PC-9 (cell line): ENCODE results near the gene BRIP1. TPM values are rescaled to one million over a fixed set of nuclear protein-coding genes. Genes with fewer than 3 reads are reported as not detected.

Source experiments
- BruUV-seq: library from RNA; stranded (reverse); fragments of 400-500 nt; replicated peaks from 2 replicates; lab custom pipeline; 2021; lab: Mats Ljungman, UMichigan
- CTCF ChIA-PET: fragments of 300-600 bp; sonication (Branson Sonifier 250); formaldehyde crosslinking; loops from one replicate; lab custom pipeline; 2022; ENCODE audit warnings: antibody characterized with exemption; lab: Charles Lee
- POLR2A ChIA-PET: fragments of 300-600 bp; sonication (Branson Sonifier 250); formaldehyde crosslinking; loops from one replicate; lab custom pipeline; 2022; ENCODE audit warnings: antibody characterized with exemption; ENCODE audit not compliant: unreplicated experiment; lab: Charles Lee
- DNase-seq, 2 experiments: peaks; one replicate each; pipeline versions ENCODE4 v3.0.0 to v3.0.0-alpha.2; 2015 to 2022; ENCODE audit warnings: mixed read lengths in 1 of 2
- H2AFZ ChIP-seq: fragments of 200-600 bp; sonication (generic); 2 replicates; pipeline ENCODE4 v1.8.1; 2017; ENCODE audit warnings: antibody characterized with exemption
- H3F3A ChIP-seq: fragments of 200-600 bp; sonication (generic); 2 replicates; pipeline ENCODE4 v1.8.1; 2017; ENCODE audit warnings: antibody characterized with exemption, mild to moderate bottlenecking, low read depth; ENCODE audit not compliant: insufficient read depth
- H3K27ac ChIP-seq: fragments of 200-600 bp; sonication (generic); 2 replicates; pipeline ENCODE4 v1.6.1; 2016; ENCODE audit warnings: mixed run types
- H3K27me3 ChIP-seq: fragments of 200-600 bp; sonication (generic); 2 replicates; pipeline ENCODE4 v1.6.1; 2016; ENCODE audit warnings: low read depth, mixed run types; ENCODE audit not compliant: insufficient read depth
- H3K36me3 ChIP-seq: fragments of 200-600 bp; sonication (generic); 2 replicates; pipeline ENCODE4 v1.6.1; 2016; ENCODE audit warnings: low read depth, mixed run types
- H3K4me1 ChIP-seq: fragments of 200-600 bp; sonication (generic); replicated peaks from 2 replicates; pipeline ENCODE4 v1.6.1; 2016; ENCODE audit warnings: mixed run types; ENCODE audit not compliant: insufficient read depth
- H3K4me2 ChIP-seq: fragments of 200-600 bp; sonication (generic); 2 replicates; pipeline ENCODE4 v1.6.1; 2017; ENCODE audit warnings: mixed run types
- H3K4me3 ChIP-seq: fragments of 200-600 bp; sonication (generic); 2 replicates; pipeline ENCODE4 v1.6.1; 2016; ENCODE audit warnings: mixed run types
- H3K79me2 ChIP-seq: fragments of 200-600 bp; sonication (generic); 2 replicates; pipeline ENCODE4 v1.6.1; 2017; ENCODE audit warnings: low read depth, mixed run types
- H3K9me2 ChIP-seq: fragments of 200-600 bp; sonication (generic); 2 replicates; pipeline ENCODE4 v1.8.1; 2017; ENCODE audit warnings: mild to moderate bottlenecking; ENCODE audit not compliant: insufficient read depth
- H3K9me3 ChIP-seq: fragments of 200-600 bp; sonication (generic); 2 replicates; pipeline ENCODE4 v1.8.1; 2016; ENCODE audit warnings: low read depth; ENCODE audit not compliant: insufficient read depth
- H4K20me1 ChIP-seq: fragments of 200-600 bp; sonication (generic); 2 replicates; pipeline ENCODE4 v1.8.1; 2017; ENCODE audit not compliant: insufficient read depth
- EZH2 ChIP-seq: fragments of 200-600 bp; sonication (generic); IDR thresholded peaks from 2 replicates; pipeline ENCODE4 v1.8.0; 2017; ENCODE audit warnings: antibody characterized with exemption, low read depth
- intact Hi-C: fragments of 100-400 bp; cut with micrococcal nuclease; formaldehyde crosslinking; loops from one replicate; pipeline ENCODE4 v1.10.0; 2022; ENCODE audit not compliant: unreplicated experiment
- total RNA-seq: library from RNA; stranded (reverse); gene quantifications from 2 replicates; pipeline ENCODE4 v1.2.3, GENCODE V29; 2021
- TF ChIP-seq, protein P1 (sequence below): fragments of 200-600 bp; sonication (generic); conservative IDR thresholded peaks from 2 replicates; pipeline ENCODE4 v1.6.1; 2017; ENCODE audit warnings: mixed run types, antibody characterized with exemption, mild to moderate bottlenecking, moderate library complexity

The BRIP1 gene
- total RNA-seq, 1 experiment from 2014 or later: 16.0 TPM

DNA sequence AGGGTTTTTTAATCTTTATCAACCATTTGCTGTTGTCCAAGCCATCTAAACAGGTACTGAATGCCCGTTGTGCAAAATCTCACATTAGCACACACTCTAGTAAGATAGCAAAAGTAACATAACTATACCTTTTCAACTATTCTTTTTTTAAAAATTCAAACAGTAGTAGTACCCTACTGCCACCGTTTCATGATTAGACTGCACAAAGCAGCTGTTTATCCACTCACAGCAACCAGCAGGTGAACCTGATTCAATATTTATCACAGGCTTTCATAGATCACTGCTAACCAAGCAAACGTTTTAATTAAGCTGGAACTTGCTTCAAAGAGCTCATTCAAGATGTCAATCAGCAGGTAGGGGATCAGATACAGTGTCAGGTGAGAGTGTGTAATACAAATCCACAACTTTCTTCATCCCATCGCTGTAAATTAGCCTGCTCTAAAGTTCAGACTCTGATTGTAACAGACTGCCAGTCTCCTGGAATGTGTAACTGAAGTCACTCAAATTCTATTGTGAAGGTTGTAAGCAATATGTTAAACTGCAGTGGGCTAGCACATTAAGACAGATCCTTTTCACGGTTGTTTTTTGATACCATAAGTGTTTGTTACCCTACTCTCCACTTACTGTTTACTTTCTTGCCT lies 47.3 kb downstream of the BRIP1 start:
- no peaks in the 10 kb centered on the region for H3K27me3 ChIP-seq
- 0 out of 2 replicates have a peak, but pooled peaks cover 3% of the 10 kb centered on the region for H3F3A ChIP-seq
- intact Hi-C loops: no loop called here
- ChIA-PET POLR2A (interaction anchor here (0.5 kb wide), 1 partner anchor 11 kb away, joined by 5 read pairs; no protein-coding TSS in a partner anchor), CTCF (interaction anchor here (0.6 kb wide), 1 partner anchor 48 kb away, joined by 4 read pairs; the partner anchor contains the start of gene BRIP1)
- H3K4me3 ChIP-seq: no peak overlapping the region
- H3K79me2 ChIP-seq: no peaks in the 10 kb centered on the region
- no TSS peak for BruUV-seq
- H3K36me3 ChIP-seq: no peaks in the 10 kb centered on the region; the same call in 1 of the 2 replicates
- no peaks in the 10 kb centered on the region for H4K20me1 ChIP-seq
- no peak overlapping the region for H3K4me2 ChIP-seq
- no peak for DNase-seq
- TF ChIP-seq, protein P1, sequence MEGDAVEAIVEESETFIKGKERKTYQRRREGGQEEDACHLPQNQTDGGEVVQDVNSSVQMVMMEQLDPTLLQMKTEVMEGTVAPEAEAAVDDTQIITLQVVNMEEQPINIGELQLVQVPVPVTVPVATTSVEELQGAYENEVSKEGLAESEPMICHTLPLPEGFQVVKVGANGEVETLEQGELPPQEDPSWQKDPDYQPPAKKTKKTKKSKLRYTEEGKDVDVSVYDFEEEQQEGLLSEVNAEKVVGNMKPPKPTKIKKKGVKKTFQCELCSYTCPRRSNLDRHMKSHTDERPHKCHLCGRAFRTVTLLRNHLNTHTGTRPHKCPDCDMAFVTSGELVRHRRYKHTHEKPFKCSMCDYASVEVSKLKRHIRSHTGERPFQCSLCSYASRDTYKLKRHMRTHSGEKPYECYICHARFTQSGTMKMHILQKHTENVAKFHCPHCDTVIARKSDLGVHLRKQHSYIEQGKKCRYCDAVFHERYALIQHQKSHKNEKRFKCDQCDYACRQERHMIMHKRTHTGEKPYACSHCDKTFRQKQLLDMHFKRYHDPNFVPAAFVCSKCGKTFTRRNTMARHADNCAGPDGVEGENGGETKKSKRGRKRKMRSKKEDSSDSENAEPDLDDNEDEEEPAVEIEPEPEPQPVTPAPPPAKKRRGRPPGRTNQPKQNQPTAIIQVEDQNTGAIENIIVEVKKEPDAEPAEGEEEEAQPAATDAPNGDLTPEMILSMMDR: no peak
- no peak for TF ChIP-seq EZH2
- no peak overlapping the region for H2AFZ ChIP-seq
- H3K27ac ChIP-seq: no peak overlapping the region
- no peaks in the 10 kb centered on the region for H3K4me1 ChIP-seq
- no peaks in the 10 kb centered on the region for H3K9me3 ChIP-seq
- no peaks in the 10 kb centered on the region for H3K9me2 ChIP-seq

DNA sequence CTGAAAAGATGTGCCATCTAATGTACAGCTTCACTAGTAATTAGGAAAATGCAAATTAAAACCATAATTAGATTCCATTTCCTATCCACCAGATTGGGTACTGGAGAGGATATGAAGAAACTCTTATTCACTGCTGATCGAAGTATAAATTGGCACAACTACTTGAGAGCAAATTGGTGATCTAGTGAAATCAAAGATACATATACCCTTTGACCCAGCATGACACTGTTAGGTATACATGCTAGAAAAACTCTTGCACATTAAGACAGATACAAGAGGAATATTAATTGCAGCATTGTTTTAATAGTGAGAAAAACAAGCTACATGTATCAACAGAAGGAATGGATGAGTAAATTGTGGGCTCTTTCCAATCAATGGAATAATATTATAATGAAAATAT lies 48.8 kb downstream of the BRIP1 start:
- Histone ChIP-seq H2AFZ (no peak overlapping the region), H4K20me1 (no peaks in the 10 kb centered on the region), H3K27ac (no peak overlapping the region), H3K4me3 (no peak overlapping the region), H3K4me2 (no peak overlapping the region), H3K36me3 (no peaks in the 10 kb centered on the region; the same call in 1 of the 2 replicates), H3K27me3 (no peaks in the 10 kb centered on the region), H3K9me2 (no peaks in the 10 kb centered on the region), H3K4me1 (0 out of 2 replicates have a peak, but pooled peaks cover 7% of the 10 kb centered on the region), H3F3A (peaks cover 7% of the 10 kb centered on the region; the same call in 1 of the 2 replicates), H3K9me3 (no peaks in the 10 kb centered on the region), H3K79me2 (no peaks in the 10 kb centered on the region)
- BruUV-seq: no TSS peak
- intact Hi-C loops: no loop called here
- POLR2A ChIA-PET: interaction anchor here (0.8 kb wide), 1 partner anchor 28 kb away, joined by 16 read pairs; no protein-coding TSS in a partner anchor
- CTCF ChIA-PET: no interaction called here
- no peak for DNase-seq
- TF ChIP-seq, protein P1: no peak
- TF ChIP-seq EZH2: no peak

DNA sequence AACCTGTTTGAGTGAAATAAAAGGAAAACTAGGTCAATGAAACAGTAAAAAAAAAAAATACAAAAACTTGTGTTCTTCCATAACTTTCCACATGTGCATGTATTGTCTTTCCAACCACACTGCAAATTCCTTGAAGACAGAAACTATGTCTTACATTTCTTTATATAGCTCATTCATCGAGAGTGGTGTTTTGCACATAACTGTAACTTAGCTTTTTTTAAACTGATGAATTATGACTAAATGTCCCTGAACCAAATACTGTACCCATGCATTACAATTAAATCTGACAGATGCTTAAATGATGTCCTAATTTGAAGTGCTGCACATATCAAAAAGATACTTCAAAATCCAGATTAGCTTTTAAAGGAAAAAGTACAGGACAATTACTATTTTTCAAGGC lies 50.1 kb downstream of the BRIP1 start:
- DNase-seq: no peak
- Histone ChIP-seq H3K4me3 (no peak overlapping the region), H3K4me1 (0 out of 2 replicates have a peak, but pooled peaks cover 7% of the 10 kb centered on the region), H3K36me3 (no peaks in the 10 kb centered on the region; the same call in none of the 2 replicates), H3K9me3 (no peaks in the 10 kb centered on the region), H3K9me2 (no peaks in the 10 kb centered on the region), H3K27me3 (no peaks in the 10 kb centered on the region), H3F3A (peaks cover 7% of the 10 kb centered on the region; the same call in 1 of the 2 replicates), H4K20me1 (no peaks in the 10 kb centered on the region), H3K4me2 (no peak overlapping the region), H3K27ac (no peak overlapping the region), H3K79me2 (no peaks in the 10 kb centered on the region), H2AFZ (no peak overlapping the region)
- ChIA-PET POLR2A (no interaction called here), CTCF (no interaction called here)
- intact Hi-C loops: no loop called here
- no TSS peak for BruUV-seq
- TF ChIP-seq EZH2: no peak
- TF ChIP-seq, protein P1: no peak
